Erythroblast (primary cell): ENCODE results near the gene TRIOBP.

ENCODE experiments used
- GATA1 ChIP-seq: IDR thresholded peaks from 2 replicates; pipeline ENCODE4 v1.6.1; 2011; ENCODE audit warnings: low read depth, mild to moderate bottlenecking, control low read depth, low read length, moderate library complexity
- POLR2A ChIP-seq: IDR thresholded peaks from 2 replicates; pipeline ENCODE4 v1.6.1; 2011; ENCODE audit warnings: mild to moderate bottlenecking, low read length

DNA sequence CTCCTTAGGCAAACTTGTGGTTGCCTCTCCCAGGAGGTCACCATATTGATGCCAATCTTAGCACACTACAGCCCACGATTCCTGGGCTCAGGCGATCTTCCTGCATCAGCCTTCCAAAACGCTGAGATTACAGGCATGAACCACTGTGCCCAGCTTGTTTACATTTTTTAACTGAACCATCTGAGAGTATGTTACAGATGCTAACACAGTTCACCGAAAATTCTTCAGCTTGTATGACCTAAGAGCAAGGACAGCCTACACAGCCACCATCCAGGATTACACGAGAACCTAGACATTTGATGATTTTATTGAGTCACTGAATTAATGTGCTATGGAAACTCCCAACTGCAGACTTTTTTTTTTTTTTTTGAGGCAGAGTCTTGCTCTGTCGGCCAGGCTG lies 27.3 kb upstream of the TRIOBP start:
- TF ChIP-seq POLR2A (no peak), GATA1 (no peak)
